NCI-H446 (cell line): ENCODE measurements around the gene ZNF444.
"Not testable (repeated sequence)": the region's sequence is repeated elsewhere in the genome, so short reads cannot be mapped to it uniquely, and the experiment has no call there.

ENCODE experiments used
- DNase-seq, 2 experiments: peaks; one replicate each; lab custom pipeline; 2025; lab: John Stamatoyannopoulos, UW

ZNF444 gene

GRCh38 chr19:56145698-56146097 is 4.6 kb downstream of the ZNF444 start:
- DNase-seq, result no peak

GRCh38 chr19:56146904-56147303 is 5.8 kb downstream of the ZNF444 start:
- no peak for DNase-seq

DNA sequence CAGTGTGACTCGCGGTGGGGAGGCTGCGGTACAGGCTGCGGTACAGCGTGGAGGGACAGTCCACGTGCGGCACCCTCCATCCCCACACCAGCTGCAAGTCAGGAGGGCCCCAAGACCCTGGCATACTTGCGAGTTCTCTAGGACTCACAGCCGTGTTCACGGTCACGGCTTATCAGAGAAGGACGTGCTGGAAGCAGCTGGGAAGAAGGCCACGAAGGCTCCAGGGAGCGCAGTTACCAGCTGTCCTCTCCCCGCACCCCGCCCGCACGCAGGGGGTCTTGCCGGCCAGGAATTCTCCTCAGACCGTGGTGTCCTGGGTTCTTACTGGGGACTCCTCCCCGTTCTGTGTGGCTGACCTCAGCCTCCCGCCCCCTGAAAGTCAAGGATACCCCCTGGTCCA is 6.2 kb downstream of the ZNF444 start:
- DNase-seq, result no peak

- DNase-seq, result no peak
Measured at GRCh38 chr19:56148096-56148495, 7.0 kb downstream of the ZNF444 start.

- not testable (repeated sequence) for DNase-seq
Measured at GRCh38 chr19:56148955-56149655, 8.0 kb downstream of the ZNF444 start.

DNA sequence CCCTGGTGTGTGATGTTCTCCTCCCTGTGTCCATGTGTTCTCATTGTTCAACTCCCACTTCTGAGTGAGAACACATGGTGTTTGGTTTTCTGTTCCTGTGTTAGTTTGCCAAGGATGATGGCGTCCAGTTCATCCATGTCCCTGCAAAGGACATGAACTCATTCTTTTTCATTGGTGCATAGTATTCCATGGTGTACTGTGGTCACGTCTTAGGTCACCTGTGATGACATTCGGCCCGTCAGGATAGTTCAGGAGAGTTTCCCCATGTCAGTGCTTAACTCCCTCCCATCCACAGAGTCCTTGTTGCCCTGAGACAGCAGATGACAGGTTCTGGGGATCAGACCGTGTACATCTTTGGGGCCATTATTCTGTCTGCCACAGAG is 8.6 kb downstream of the ZNF444 start:
- DNase-seq, result no peak

GRCh38 chr19:56150358-56150757 is 9.3 kb downstream of the ZNF444 start:
- DNase-seq, result no peak

GRCh38 chr19:56152644-56153043 is 11.6 kb downstream of the ZNF444 start:
- DNase-seq, result no peak

GRCh38 chr19:56153507-56153906 is 12.4 kb downstream of the ZNF444 start:
- no peak for DNase-seq

DNA sequence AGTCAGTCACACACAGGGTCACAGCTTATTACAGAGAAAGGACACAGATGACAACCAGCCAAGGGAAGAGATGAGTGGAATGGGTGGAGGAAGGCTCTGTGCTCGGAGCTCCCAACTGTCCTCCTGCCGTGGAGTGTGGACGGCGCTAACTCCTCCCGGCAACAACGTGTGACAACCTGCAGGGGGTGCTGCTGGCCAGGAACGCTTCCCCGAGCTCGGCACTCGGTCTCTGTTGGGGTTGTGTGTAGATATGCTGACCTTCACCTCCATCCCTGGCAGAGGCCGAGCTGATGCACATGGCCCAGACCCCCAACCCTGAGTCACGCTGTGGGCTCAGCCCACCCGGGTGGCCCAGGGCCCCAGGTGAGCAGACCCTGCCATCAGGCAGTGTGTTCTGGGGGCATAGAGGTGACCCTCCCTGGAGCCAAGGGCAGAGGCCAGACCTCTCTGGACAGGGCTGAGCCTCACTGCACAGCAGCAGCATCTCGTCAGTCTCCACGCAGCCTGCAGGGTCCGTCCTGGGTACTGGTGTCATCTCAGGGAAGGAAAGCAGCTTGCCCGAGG is 14.1 kb downstream of the ZNF444 start:
- no peak for DNase-seq

DNA sequence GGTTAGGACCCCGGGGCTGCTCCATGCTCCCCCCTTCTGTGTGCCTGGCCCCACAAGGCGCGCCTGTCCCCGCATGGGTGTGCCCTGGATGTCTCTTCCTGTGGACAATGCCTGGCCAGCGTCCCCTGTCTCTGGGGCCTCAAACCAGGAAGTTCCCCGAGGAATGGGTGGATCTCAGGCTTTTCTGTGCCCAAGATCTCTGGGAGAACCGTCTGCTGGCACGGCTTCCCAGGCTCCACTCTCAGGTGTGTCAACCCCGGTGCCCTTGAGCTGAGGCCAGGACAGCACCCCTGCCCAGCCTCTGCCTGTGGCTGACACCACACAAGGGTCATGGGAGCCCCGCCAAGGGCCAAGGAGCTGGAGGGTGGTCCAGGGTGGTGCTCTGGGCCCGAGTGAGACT is 15.7 kb downstream of the ZNF444 start:
- DNase-seq, result no peak

DNA sequence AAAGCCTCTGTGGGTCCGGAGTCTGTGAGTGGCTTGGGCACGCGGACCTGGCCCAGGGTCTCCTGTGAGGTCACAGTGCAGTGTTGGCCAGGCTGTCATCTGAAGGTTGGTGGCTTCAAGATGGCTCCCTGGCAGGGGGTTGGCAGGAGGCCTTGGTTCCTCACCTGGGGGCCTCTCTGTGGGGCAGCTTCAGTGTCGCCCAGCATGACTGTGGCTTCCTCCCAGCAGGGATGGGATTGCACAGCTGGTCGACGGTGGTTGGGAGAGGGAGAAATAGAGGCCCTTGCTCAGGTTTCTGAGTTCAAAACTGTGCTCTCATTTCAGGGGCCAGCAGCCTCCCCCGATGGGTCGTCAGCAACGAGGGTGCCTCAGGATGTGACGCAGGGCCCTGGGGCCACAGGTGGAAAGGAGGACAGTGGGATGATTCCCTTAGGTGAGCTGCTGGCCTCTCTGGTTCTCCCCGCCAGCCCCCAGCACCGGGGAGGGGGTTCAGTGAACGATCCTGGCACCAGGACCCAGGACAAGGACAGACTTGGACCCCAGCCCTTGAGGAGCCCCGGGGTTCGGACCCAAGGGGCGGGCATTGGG is 17.2 kb downstream of the ZNF444 start:
- DNase-seq, result no peak

DNA sequence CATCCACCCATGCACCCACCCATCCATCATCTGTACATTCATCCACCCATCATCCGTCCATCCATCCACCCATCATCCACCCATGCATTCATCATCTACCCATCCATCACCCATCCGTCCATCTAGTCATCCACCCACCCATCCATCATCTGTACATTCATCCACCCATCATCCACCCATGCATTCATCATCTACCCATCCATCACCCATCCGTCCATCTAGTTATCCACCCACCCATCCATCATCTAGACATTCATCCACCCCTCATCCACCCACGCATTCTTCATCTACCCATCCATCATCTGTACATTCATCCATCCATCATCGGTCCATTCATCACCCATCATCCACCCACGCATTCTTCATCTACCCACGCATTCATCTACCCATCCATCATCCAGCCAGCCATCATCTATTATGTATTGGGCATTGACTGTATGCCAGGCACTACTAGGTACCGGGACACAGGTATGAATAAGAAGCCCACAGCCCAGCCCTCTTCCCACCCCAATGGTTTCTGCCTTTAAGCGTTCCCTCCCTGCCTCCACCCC is 18.0 kb downstream of the ZNF444 start:
- DNase-seq, result no peak

- no peak for DNase-seq
Measured at GRCh38 chr19:56159622-56160271, 18.7 kb downstream of the ZNF444 start.

DNA sequence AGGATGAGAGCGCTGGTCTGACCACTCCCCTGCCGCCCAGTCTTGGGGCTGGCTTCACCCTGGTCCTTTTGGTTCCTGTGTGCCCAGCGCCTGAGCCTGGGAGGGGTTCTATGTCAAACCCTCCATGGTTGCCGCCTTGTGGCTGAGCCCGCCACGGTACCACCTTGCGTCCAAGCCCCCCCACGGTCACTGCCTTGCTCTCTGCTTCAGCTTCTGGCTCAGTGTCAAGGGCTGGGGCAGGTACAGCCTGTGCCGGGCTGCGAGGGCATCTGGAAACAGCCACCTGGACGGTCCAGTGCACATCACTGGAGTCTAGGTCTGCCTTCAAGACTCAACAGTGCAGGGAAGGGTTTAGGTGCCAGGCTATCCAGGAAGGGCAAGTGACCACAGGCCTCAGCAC is 20.4 kb downstream of the ZNF444 start:
- no peak for DNase-seq

GRCh38 chr19:56162258-56162657 is 21.2 kb downstream of the ZNF444 start:
- no peak for DNase-seq

- no peak for DNase-seq
Measured at GRCh38 chr19:56163097-56163496, 22.0 kb downstream of the ZNF444 start.

GRCh38 chr19:56167064-56167578 is 26.0 kb downstream of the ZNF444 start:
- DNase-seq, result no peak

DNA sequence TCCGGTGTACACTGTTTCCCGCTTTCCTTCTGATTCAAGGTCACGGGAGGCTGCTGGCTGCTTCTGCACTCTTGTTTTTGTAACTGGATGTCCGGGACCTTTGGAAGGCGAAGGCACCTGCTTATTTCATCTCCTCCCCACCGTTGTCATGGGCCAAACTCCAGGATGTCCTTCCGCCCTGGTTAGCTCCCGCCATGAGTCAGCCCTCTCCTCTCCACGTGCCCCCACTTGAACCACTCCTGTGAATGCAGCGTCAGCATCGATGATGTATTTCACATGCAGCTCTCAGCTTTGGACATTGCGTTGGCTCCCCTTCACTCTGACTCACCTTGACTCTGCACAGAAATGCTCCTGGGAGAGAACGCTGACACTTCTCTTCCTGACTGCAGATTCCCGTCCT is 29.2 kb downstream of the ZNF444 start:
- DNase-seq, result no peak

DNA sequence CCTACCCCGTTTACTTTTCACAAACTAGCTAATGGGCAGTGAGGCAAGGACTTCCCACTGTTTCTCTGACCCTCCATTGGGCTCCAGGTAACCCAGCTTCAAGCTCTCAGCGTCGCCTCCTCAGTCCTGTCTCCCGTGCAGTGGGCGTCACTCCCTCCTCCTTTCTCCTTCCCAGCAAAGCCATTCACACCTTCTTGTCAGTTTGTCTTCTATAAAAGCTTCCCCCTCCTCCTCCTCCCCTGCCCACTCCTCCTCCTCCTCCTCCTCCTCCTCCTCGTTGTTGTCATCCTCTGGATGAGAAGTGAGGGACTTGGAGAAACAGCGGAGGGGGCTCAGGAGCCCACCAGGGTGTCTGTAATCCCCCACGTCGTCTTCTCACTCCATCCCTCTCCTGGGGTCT is 33.0 kb downstream of the ZNF444 start:
- no peak for DNase-seq

DNA sequence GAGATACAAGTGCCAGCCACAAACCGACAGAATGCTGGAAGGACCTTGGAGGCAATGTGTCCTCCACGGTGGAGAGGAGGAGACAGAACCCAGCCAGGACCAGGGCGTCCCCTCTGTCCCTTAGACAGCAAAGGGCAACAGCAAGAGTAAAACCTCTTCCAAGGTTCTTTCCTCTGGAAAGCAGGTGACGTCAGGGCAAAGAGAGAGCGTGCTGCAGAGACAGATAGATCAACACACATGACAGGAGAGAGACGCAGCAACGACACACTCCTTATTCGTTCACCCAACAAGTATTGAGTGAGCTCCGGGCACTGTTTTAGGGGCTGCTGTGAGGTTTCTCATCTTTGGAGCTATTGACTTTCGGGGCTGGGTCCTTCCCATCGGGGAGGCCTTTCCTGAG is 33.5 kb downstream of the ZNF444 start:
- no peak for DNase-seq

DNA sequence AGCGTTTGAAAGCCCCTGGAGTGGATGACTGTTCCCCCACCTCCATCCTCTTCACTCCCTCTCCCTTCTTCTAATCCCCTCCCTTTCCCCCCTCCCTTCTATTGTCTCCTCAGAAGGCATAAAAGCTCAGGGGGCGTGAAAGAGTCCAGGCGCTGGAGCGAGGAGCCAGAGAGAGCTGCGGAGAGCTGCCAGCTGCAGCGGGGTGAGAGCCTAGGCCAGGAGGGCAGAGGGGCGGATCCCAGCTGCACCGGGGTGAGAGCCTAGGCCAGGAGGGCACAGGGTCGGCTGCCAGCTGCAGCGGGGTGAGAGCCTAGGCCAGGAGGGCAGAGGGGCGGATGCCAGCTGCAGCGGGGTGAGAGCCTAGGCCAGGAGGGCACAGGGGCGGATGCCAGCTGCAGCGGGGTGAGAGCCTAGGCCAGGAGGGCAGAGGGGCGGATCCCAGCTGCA is 34.8 kb downstream of the ZNF444 start, which contains the start of gene GALP:
Gene GALP (plus strand): TSS at position 148 of the 447 bp plus-strand sequence. CDS start 1,101 bp downstream, outside the sequence.
- DNase-seq, result not testable (repeated sequence)
